Activated T-cell treated with anti-CD3 and anti-CD28 coated beads, Interleukin-2, amount 50 U/mL, for 72 hours (primary cell): ENCODE data around the gene OIT3. TPM values are rescaled to one million over a fixed set of nuclear protein-coding genes. Genes with fewer than 3 reads are reported as not detected.

Experiments used
- ATAC-seq, 2 donors: fragments of 150-1000 bp; cut with Tn5 transposase; replicated peaks in 1 of 2; 2 replicates each; pipeline ENCODE4 v1.10.0; 2021; ENCODE audit warnings: moderate library complexity in 2 of 2, mild to moderate bottlenecking in 1 of 2
- DNase-seq, 2 donors: peaks; one replicate each; pipeline ENCODE4 v3.0.0; 2021 to 2022; ENCODE audit warnings: mixed read lengths in 1 of 2
- H3K27ac Mint-ChIP-seq: one replicate; pipeline ENCODE4 v1.8.0; 2022; ENCODE audit warnings: mild to moderate bottlenecking, moderate library complexity, mixed read lengths
- H3K27me3 Mint-ChIP-seq: one replicate; pipeline ENCODE4 v1.8.0; 2022; ENCODE audit warnings: low read depth, mixed read lengths
- H3K36me3 Mint-ChIP-seq, 2 donors: one replicate each; pipeline ENCODE4 v1.8.0; 2022; ENCODE audit warnings: mixed read lengths in 2 of 2, mild to moderate bottlenecking in 1 of 2; ENCODE audit not compliant: insufficient read depth in 2 of 2
- H3K4me1 Mint-ChIP-seq: one replicate; pipeline ENCODE4 v1.8.0; 2022; ENCODE audit warnings: low read depth, mixed read lengths
- H3K4me3 Mint-ChIP-seq, 2 donors: one replicate each; pipeline ENCODE4 v1.8.0; 2022; ENCODE audit warnings: mild to moderate bottlenecking in 2 of 2, mixed read lengths in 2 of 2, moderate library complexity in 2 of 2
- H3K9me3 Mint-ChIP-seq, 2 donors: one replicate each; pipeline ENCODE4 v1.8.0; 2022; ENCODE audit warnings: mixed read lengths in 2 of 2
- total RNA-seq, 2 donors: library from RNA; stranded (reverse); gene quantifications; one replicate each; pipeline ENCODE4 v1.2.3, GENCODE V29; 2022

Gene OIT3
- total RNA-seq: not detected

DNA sequence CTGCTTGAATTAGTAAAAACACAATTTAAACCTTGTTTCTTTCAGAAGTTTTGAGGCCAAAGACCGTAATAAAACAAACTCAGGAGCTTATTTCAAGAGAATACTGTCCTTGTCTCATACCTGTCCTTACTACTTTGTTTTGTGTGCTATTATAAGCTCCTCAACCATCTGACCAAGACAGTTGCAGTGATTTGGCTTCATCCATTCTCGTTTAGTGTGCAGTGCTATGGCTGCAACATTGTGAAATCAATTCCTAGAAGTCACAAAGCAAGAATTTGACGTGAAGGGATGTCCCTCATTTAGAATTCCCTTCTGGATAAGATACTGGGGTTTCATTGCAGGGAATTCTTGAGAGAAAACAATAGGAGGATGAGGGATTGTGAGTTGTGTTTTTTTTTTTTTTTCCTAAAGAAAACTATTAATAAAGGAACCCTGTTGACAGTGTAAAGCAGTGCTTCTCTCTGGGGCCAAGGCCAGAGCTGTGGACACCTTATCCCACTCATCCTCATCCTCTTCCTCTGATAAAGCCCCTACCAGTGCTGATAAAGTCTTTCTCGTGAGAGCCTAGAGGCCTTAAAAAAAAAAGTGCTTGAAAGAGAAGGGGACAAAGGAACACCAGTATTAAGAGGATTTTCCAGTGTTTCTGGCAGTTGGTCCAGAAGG, at the start of gene OIT3:
TSS of gene OIT3 (plus strand) at position 604 of the 663 bp plus-strand sequence. CDS start 60 bp downstream, outside the sequence.
- DNase-seq (no peak), ATAC-seq (no peak)
- no peaks in the 10 kb centered on the region for H3K4me1 Mint-ChIP-seq
- peaks cover 0 to 3% of the 10 kb centered on the region in 2 donors for H3K36me3 Mint-ChIP-seq
- H3K9me3 Mint-ChIP-seq: no peaks in the 10 kb centered on the region
- no peak within 1 kb of the TSS for H3K27ac Mint-ChIP-seq
- H3K4me3 Mint-ChIP-seq: no peak within 1 kb of the TSS
- peaks cover 13% of the 10 kb centered on the region for H3K27me3 Mint-ChIP-seq

DNA sequence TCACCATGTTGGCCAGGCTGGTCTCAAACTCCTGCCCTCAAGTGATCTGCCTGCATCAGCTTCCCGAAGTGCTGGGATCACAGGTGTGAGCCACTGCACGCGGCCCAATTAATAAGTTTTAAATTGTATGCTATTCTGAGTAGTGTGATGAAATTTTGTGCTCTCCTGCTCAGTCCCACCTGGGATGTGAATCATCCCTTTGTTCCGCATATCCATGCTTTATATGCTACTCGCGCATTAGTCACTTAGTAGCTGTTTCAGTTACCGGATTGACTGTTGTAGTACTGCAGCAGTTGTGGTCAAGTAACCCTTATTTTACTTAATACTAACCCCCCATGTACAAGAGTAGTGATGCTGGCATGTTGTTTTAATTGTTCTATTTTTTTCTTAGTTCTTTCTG, 47.3 kb upstream of the OIT3 start:
- Mint-ChIP-seq H3K9me3 (peaks cover 0 to 3% of the 10 kb centered on the region in 2 donors), H3K27me3 (no peaks in the 10 kb centered on the region), H3K4me3 (no peak overlapping the region), H3K36me3 (peaks cover 3 to 4% of the 10 kb centered on the region in 2 donors), H3K27ac (no peak overlapping the region), H3K4me1 (peaks cover 9% of the 10 kb centered on the region)
- DNase-seq: peak in 1 of 2 donors; percentile 3
- ATAC-seq: peak; percentile 73 to 89

DNA sequence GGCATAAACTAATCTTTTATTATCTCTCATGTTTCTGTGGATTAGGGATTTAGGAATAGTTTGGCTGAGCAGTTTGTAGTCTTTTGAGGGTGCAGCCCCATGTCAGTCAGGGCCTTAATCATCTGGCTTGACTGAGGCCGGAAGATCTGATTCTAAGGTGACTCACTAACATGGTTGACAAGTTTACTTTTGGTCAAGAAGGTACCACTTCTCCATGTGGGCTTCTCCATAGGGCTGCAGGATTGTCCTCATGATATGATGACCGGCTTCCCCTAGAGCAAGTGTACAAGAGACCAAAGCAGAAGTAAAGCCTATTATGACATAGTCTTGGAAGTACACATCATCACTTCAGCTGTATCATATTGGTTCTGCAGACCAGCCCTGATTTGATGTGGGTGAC, 45.9 kb upstream of the OIT3 start:
- H3K9me3 Mint-ChIP-seq: peaks cover 2 to 3% of the 10 kb centered on the region in 2 donors
- ATAC-seq (no peak), DNase-seq (no peak)
- H3K27ac Mint-ChIP-seq: no peak overlapping the region
- H3K36me3 Mint-ChIP-seq: peaks cover 4 to 5% of the 10 kb centered on the region in 2 donors
- H3K4me3 Mint-ChIP-seq: no peak overlapping the region
- peaks cover 9% of the 10 kb centered on the region for H3K4me1 Mint-ChIP-seq
- no peaks in the 10 kb centered on the region for H3K27me3 Mint-ChIP-seq

DNA sequence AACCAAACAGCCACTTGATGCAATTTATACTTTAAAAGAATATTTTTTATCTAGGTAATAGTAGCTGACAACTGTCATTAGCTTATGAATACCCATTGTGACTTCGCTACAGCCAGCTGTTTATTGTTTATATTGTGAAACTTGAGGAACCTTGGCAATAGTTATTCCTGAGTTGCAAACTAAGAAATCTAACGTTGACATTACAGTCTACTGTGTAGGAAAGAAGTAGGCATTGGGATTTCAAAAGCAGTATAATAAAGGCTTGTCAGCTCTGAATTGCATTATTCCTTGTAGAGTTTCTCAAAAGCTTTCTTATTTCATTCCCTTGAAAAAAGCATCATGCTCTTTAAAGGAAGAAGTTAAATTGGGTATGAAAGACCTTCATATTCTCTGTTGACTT, 42.7 kb upstream of the OIT3 start:
- Mint-ChIP-seq H3K4me1 (peaks cover 9% of the 10 kb centered on the region), H3K27ac (no peak overlapping the region), H3K9me3 (peaks cover 2 to 3% of the 10 kb centered on the region in 2 donors), H3K36me3 (peaks cover 4 to 5% of the 10 kb centered on the region in 2 donors), H3K4me3 (no peak overlapping the region), H3K27me3 (no peaks in the 10 kb centered on the region)
- DNase-seq: no peak
- no peak for ATAC-seq

DNA sequence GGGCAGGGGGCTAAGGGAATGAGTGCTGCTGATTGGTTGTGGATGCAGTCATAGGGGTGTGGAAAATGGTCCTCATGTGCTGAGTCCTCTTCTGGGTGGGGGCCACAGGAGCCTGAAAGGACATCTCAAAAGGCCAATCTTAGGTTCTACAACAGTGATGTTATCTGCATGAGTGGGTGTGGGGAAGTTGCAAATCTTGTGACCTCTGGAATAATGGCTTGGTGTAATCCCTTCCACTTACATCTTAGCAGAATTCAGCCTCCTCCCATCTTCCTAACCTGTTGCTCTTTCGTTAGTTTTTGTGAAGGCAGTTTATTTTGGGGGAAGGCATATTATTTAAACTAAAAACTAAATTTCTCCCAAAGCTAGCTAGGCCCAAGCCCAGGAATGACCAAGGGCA, 42.0 kb upstream of the OIT3 start:
- DNase-seq: no peak
- no peak for ATAC-seq
- Mint-ChIP-seq H3K4me1 (peaks cover 3% of the 10 kb centered on the region), H3K4me3 (no peak overlapping the region), H3K27ac (no peak overlapping the region), H3K9me3 (peaks cover 2 to 3% of the 10 kb centered on the region in 2 donors), H3K36me3 (peaks cover 4 to 5% of the 10 kb centered on the region in 2 donors), H3K27me3 (no peaks in the 10 kb centered on the region)

DNA sequence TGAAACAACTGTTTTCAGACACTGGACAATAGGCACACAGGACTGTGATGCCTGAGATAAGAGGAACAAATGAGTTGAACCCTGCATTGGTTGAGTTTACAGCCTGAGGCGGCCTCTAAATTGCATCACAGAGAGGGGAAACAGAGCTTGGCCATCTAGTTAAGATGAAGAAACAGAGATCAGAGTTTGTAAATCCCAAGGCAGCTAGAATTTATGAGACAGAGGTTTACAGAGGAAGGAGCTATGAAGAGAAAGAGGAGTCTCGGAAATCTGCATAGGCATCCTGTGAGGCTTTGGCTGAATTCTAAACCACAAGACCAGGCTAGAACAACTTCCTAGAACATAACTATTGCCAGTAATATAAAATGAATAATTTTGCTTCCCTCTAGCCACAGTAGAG, 41.0 kb upstream of the OIT3 start:
- no peak for DNase-seq
- H3K36me3 Mint-ChIP-seq: peaks cover 4 to 5% of the 10 kb centered on the region in 2 donors
- no peak overlapping the region for H3K27ac Mint-ChIP-seq
- no peaks in the 10 kb centered on the region for H3K4me1 Mint-ChIP-seq
- no peak for ATAC-seq
- H3K4me3 Mint-ChIP-seq: no peak overlapping the region
- H3K27me3 Mint-ChIP-seq: no peaks in the 10 kb centered on the region
- H3K9me3 Mint-ChIP-seq: peaks cover 2 to 3% of the 10 kb centered on the region in 2 donors

DNA sequence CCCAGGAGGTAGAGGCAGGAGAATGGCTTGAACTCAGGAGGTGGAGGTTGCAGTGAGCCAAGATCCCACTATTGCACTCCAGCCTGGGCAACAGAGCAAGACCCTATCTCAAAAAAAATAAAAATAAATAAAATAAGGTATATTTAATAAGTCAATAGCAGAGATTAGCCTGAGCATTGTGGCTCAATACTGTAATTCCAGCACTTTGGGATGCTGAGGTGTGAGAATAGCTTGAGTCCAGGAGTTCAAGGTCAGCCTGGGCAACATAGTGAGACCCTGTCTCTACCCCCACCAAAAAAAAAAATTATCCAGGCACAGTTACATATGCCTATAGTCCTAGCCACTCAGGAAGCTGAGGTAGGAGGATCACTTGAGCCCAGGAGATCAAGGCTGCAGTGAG, 38.4 kb upstream of the OIT3 start:
- Mint-ChIP-seq H3K4me1 (no peaks in the 10 kb centered on the region), H3K27me3 (no peaks in the 10 kb centered on the region), H3K4me3 (no peak overlapping the region), H3K9me3 (peaks cover 0 to 2% of the 10 kb centered on the region in 2 donors), H3K36me3 (peaks cover 0 to 5% of the 10 kb centered on the region in 2 donors), H3K27ac (no peak overlapping the region)
- DNase-seq (no peak), ATAC-seq (no peak)

DNA sequence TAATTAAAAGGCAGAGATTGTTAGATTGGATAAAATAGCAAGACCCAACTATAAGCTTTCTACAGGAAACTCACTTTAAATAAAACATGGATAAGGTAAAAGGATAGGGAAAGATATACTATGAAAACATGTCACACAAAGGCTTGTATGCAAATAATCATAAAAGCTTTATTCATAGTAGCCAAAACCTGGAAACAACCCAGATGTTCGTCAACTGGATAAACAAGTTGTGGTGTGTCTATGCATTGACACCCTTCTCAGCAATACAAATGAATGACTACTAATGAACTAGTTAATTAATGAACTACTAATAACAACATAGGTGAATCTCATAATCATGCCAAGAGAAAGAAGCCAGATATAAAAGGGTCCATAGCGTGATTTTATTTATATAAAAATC, 37.7 kb upstream of the OIT3 start:
- Mint-ChIP-seq H3K36me3 (peaks cover 0 to 3% of the 10 kb centered on the region in 2 donors), H3K9me3 (peaks cover 0 to 2% of the 10 kb centered on the region in 2 donors), H3K27me3 (no peaks in the 10 kb centered on the region), H3K4me3 (no peak overlapping the region), H3K27ac (no peak overlapping the region), H3K4me1 (no peaks in the 10 kb centered on the region)
- DNase-seq: no peak
- no peak for ATAC-seq

DNA sequence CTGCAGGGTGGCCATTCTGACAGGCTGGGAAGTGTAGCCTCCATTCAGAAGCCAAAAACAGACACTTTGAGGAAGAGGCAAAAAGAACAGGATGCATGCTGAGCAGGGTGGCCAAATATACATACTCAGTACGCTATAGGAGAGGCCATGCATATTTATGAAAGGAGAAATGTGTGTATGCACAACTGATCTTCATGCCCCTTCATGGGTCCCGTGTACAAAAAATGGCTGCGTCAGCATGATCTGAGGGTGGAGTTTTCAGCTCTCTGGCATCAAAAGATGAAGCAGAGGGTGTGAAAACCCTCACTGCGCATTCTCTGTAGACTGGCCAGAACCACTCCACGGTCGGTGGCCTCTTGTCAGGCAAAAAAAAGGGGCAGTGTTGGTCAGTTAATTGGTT, 35.5 kb upstream of the OIT3 start:
- Mint-ChIP-seq H3K9me3 (no peaks in the 10 kb centered on the region), H3K4me1 (no peaks in the 10 kb centered on the region), H3K27me3 (no peaks in the 10 kb centered on the region), H3K27ac (no peak overlapping the region), H3K36me3 (no peaks in the 10 kb centered on the region), H3K4me3 (no peak overlapping the region)
- DNase-seq (no peak), ATAC-seq (no peak)

DNA sequence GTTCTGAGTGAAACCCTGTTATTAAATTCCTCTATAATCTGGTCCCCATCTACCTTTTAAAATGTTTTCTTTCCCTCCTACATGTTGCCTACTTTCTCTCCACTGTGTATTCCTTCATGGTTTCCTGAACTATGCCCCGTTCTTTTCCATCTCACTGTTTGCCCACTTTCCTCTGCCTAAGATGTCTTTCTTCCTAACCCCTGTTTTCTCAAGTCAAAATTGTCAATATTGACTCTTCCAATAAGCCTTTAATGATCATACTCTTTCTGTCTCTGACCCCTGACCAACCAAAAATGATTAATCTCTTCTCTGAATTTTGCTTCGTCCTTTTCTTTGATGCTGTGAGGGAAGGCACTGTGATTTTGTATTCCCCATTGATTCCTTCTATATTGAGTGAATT, 30.6 kb upstream of the OIT3 start:
- ATAC-seq (no peak), DNase-seq (no peak)
- H3K36me3 Mint-ChIP-seq: no peaks in the 10 kb centered on the region
- no peaks in the 10 kb centered on the region for H3K27me3 Mint-ChIP-seq
- H3K27ac Mint-ChIP-seq: no peak overlapping the region
- no peak overlapping the region for H3K4me3 Mint-ChIP-seq
- H3K9me3 Mint-ChIP-seq: no peaks in the 10 kb centered on the region
- H3K4me1 Mint-ChIP-seq: no peaks in the 10 kb centered on the region

DNA sequence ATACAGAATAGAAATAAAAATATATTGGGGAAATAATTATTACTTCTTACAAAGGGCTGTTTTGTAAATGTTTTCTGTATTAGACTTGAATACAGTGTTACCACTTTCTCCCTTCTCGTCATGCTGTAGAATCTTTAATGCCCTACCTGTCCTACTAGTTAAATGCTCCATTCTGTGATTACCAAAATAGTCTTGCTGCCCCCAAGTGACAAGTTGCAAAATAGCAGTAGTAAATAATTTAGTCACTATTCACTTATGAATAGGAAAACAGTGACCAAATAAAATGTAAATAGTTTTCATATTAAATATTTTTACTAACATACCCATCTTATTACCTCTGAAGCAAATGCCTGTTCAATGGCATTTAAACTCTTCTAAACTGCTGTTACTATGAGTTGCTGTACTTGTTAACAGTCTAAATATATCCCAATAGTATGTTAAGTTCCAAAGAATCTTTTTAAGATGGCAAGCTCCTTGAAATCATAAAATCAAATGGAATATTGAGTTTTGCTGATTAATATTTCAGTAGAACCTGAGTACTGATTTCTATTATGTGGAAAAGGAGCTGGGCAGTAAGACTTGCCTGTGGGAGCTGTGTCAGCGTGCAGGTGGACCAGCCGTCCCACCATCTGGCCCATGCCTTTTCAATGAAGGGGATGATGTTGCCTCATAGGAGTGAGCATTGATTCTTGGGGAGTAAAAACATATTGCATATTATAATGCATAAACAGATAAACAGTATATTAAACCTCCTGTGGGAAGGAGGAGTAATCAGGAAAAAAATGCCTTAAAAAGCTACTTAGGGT, 18.1 kb upstream of the OIT3 start:
- Mint-ChIP-seq H3K27ac (no peak overlapping the region), H3K9me3 (peaks cover 0 to 2% of the 10 kb centered on the region in 2 donors), H3K4me1 (no peaks in the 10 kb centered on the region), H3K36me3 (peaks cover 2 to 10% of the 10 kb centered on the region in 2 donors), H3K4me3 (no peak overlapping the region), H3K27me3 (no peaks in the 10 kb centered on the region)
- DNase-seq: no peak
- ATAC-seq: no peak

DNA sequence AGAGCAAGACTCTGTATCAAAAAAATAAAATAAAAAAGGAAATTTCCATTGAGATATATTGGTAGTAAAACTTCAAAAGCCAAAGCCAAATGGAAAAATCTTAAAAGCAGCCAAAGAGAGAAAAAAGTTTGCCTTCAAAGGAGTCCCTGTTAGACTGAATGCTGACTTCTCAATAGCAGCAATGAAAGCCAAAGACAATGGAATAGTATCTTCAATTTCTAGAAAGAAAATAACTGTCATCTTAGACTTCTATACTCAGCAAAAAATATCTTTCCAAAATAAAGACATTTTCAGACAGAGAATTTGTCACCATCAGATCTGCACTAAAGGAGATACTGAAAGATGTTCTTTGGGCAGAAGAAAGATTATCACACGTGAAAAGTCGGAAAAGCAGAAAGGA, 14.3 kb upstream of the OIT3 start:
- H3K27ac Mint-ChIP-seq: no peak overlapping the region
- peaks cover 0 to 4% of the 10 kb centered on the region in 2 donors for H3K9me3 Mint-ChIP-seq
- H3K36me3 Mint-ChIP-seq: peaks cover 2 to 16% of the 10 kb centered on the region in 2 donors
- no peak for DNase-seq
- ATAC-seq: no peak
- no peaks in the 10 kb centered on the region for H3K4me1 Mint-ChIP-seq
- no peak overlapping the region for H3K4me3 Mint-ChIP-seq
- no peaks in the 10 kb centered on the region for H3K27me3 Mint-ChIP-seq

DNA sequence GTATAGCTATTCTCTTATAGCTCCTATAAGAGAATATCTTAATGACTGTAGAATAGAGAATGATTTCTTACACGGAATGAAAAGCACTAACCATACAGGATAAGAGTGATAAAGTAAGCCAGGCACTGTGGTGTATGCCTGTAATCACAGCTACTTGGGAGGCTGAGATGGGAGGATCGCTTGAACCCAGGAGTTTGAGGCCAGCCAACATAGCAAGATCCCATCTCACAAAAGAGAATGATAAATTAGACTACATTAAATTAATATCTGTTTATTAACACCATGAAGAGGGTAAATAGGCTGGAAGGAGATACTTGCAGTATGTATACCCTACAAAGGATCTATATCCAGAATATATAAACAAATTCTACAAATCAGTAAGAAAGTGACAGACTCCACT, 12.2 kb upstream of the OIT3 start:
- Mint-ChIP-seq H3K4me3 (no peak overlapping the region), H3K36me3 (peaks cover 2 to 16% of the 10 kb centered on the region in 2 donors), H3K9me3 (peaks cover 0 to 4% of the 10 kb centered on the region in 2 donors), H3K27me3 (no peaks in the 10 kb centered on the region), H3K4me1 (peaks cover under 1% of the 10 kb centered on the region), H3K27ac (no peak overlapping the region)
- no peak for DNase-seq
- no peak for ATAC-seq
